AG04450 (cell line): ENCODE data around the gene STARD9. TPM values are rescaled to one million over a fixed set of nuclear protein-coding genes. Genes with fewer than 3 reads are reported as not detected.

Experiments used
- CTCF ChIA-PET: fragments of 300-600, 350-600 bp; formaldehyde crosslinking; extraction: SDS; loops from one replicate; lab custom pipeline; 2022; ENCODE audit warnings: antibody characterized with exemption, inconsistent platforms; lab: Charles Lee
- POLR2A ChIA-PET: fragments of 350-600 bp; formaldehyde crosslinking; extraction: SDS; loops from one replicate; lab custom pipeline; 2021; ENCODE audit warnings: antibody characterized with exemption, inconsistent platforms; lab: Yijun Ruan, JAX
- DNase-seq: peaks from one replicate; pipeline ENCODE4 v3.0.0-alpha.2; 2011; ENCODE audit warnings: low read depth, low spot score
- H3K27ac ChIP-seq: one replicate; pipeline ENCODE4 v1.5.1; 2012; ENCODE audit warnings: low read depth, low read length, control low read depth
- H3K27me3 ChIP-seq: one replicate; pipeline ENCODE4 v1.6.0; 2012; ENCODE audit warnings: low read length; ENCODE audit not compliant: control insufficient read depth, insufficient read depth
- H3K4me3 ChIP-seq: 2 replicates; pipeline ENCODE4 v1.5.1; 2011; ENCODE audit warnings: mild to moderate bottlenecking, low read depth, low read length, control low read depth
- H3K9me3 ChIP-seq: 2 replicates; pipeline ENCODE4 v1.5.1; 2012; ENCODE audit warnings: low read length; ENCODE audit not compliant: control insufficient read depth, insufficient read depth
- CTCF ChIP-seq: IDR thresholded peaks from 2 replicates; pipeline ENCODE4 v1.5.1; 2011; ENCODE audit warnings: low read depth, low read length, control low read depth, inconsistent platforms
- polyA plus RNA-seq: library from polyadenylated mRNA; depleted of rRNA; stranded (reverse); fragments of >200 nt; gene quantifications from 2 replicates; pipeline ENCODE4 v1.2.3, GENCODE V29; 2011

STARD9 gene
- polyA plus RNA-seq, 1 experiment = 2.2 TPM

- no peak for DNase-seq
- ChIA-PET POLR2A (no interaction called here), CTCF (no interaction called here)
- Histone ChIP-seq H3K27ac (no peak overlapping the region), H3K9me3 (no peaks in the 10 kb centered on the region; the same call in 1 of the 2 replicates), H3K4me3 (no peak overlapping the region; the same call in 1 of the 2 replicates), H3K27me3 (no peaks in the 10 kb centered on the region)
- TF ChIP-seq CTCF = no peak
Measured at GRCh38 chr15:42577514-42578031, 2.2 kb downstream of the STARD9 start.

GRCh38 chr15:42578984-42579537 is 3.7 kb downstream of the STARD9 start:
- POLR2A ChIA-PET = no interaction called here
- TF ChIP-seq CTCF = no peak
- no peak for DNase-seq
- no peak overlapping the region for H3K4me3 ChIP-seq
- H3K27ac ChIP-seq = no peak overlapping the region
- no peaks in the 10 kb centered on the region; the same call in 1 of the 2 replicates for H3K9me3 ChIP-seq
- CTCF ChIA-PET = interaction anchor here (0.7 kb wide), 1 partner anchor 343 kb away, joined by 5 read pairs; no protein-coding TSS in a partner anchor
- no peaks in the 10 kb centered on the region for H3K27me3 ChIP-seq

- Histone ChIP-seq H3K9me3 (no peaks in the 10 kb centered on the region), H3K4me3 (peak overlapping the region; percentile 61), H3K27me3 (no peaks in the 10 kb centered on the region), H3K27ac (peak overlapping the region; percentile 39)
- CTCF ChIA-PET = interaction anchor here (1.1 kb wide), 1 partner anchor 11 kb away, joined by 3 read pairs; no protein-coding TSS in a partner anchor
- POLR2A ChIA-PET = interaction anchor here (0.6 kb wide), 1 partner anchor 137 kb away, joined by 3 read pairs; no protein-coding TSS in a partner anchor
- no peak for TF ChIP-seq CTCF
- no peak for DNase-seq
Measured at GRCh38 chr15:42581272-42581730, 5.9 kb downstream of the STARD9 start.

- no peak for TF ChIP-seq CTCF
- Histone ChIP-seq H3K9me3 (no peaks in the 10 kb centered on the region), H3K27me3 (no peaks in the 10 kb centered on the region), H3K27ac (no peak overlapping the region), H3K4me3 (no peak overlapping the region)
- no peak for DNase-seq
- ChIA-PET POLR2A (no interaction called here), CTCF (interaction anchor here (1.1 kb wide), 1 partner anchor 9 kb away, joined by 3 read pairs; no protein-coding TSS in a partner anchor)
Measured at GRCh38 chr15:42582569-42583375, 7.4 kb downstream of the STARD9 start.
